Right lobe of liver (tissue), 6 donors: ENCODE measurements around the gene PHYKPL. TPM values are rescaled to one million over a fixed set of nuclear protein-coding genes. Genes with fewer than 3 reads are reported as not detected.

ENCODE experiments used
- ATAC-seq, 4 donors: fragments of 200-7000 bp; cut with Tn5 transposase; one replicate each; pipeline ENCODE4 v1.9.1; 2020; ENCODE audit warnings: mild to moderate bottlenecking in 4 of 4, moderate library complexity in 4 of 4
- DNase-seq, 3 donors: peaks; one replicate each; pipeline ENCODE4 v3.0.0-alpha.2; 2020
- H3K27ac ChIP-seq, 3 donors: fragments of 200-600 bp; one replicate each; pipeline ENCODE4 v1.8.0; 2022
- H3K27me3 ChIP-seq, 2 donors: fragments of 200-600 bp; one replicate each; pipeline ENCODE4 v1.8.0; 2022
- H3K36me3 ChIP-seq, 4 donors: fragments of 200-600 bp; sonication (generic) in 1 of 4; one replicate each; pipeline versions ENCODE4 v1.5.1 to v1.8.0; 2017 to 2022; ENCODE audit warnings: control low read depth in 1 of 4
- H3K4me1 ChIP-seq, 4 donors: fragments of 200-600 bp; sonication (generic) in 1 of 4; one replicate each; pipeline versions ENCODE4 v1.5.1 to v1.8.0; 2017 to 2022; ENCODE audit warnings: control low read depth in 1 of 4
- H3K4me3 ChIP-seq, 3 donors: fragments of 200-600 bp; one replicate each; pipeline ENCODE4 v1.8.0; 2022
- H3K9me3 ChIP-seq, 4 donors: fragments of 200-600 bp; sonication (generic) in 1 of 4; one replicate each; pipeline versions ENCODE4 v1.5.1 to v1.8.0; 2017 to 2022; ENCODE audit warnings: control low read depth in 1 of 4
- CTCF ChIP-seq, 4 donors: fragments of 200-600 bp in 3 of 4; fragments of 450-650 bp in 1 of 4; IDR thresholded peaks; one replicate each; pipeline versions ENCODE4 v1.5.1 to v1.8.0; 2016 to 2022; ENCODE audit warnings: antibody characterized with exemption in 4 of 4, mild to moderate bottlenecking in 2 of 4
- POLR2A ChIP-seq: fragments of 450-650 bp; IDR thresholded peaks from one replicate; pipeline ENCODE4 v1.6.1; 2017; ENCODE audit warnings: antibody characterized with exemption, mild to moderate bottlenecking
- WGBS: methylation state at CpG from one replicate; pipeline ENCODE4 v1.1.6; 2018; ENCODE audit warnings: low coverage, low lambda C conversion rate; ENCODE audit not compliant: insufficient coverage; ENCODE audit errors: missing lambda C conversion rate; 5-methylcytosine and 5-hydroxymethylcytosine counted together
- intact Hi-C, 2 donors: fragments of 100-400 bp; cut with DNase I; formaldehyde crosslinking; loops; one replicate each; pipeline versions ENCODE4 v1.11.2 to v1.14.1; 2022
- total RNA-seq, 6 experiments: library from RNA; depleted of rRNA in 2 of 6; stranded (reverse); fragments of >200 nt in 2 of 6; fragmentation: NEBNext Ultra II Directional in 3 of 6; extraction: Animal tissue kit (Norgen Biotek cat#: 25700) in 3 of 6; gene quantifications; one replicate each; pipeline versions ENCODE4 v1.1.0 to v1.2.4, GENCODE V29; 2016 to 2023
- donor health status: DM: no; HTN: yes; CAD: no.
- donor health status: DM: no; HTN: no; CAD: no.
- donor health status: DM: no; HTN: no; CAD: no.
- donor health status: DM: no; HTN: yes; CAD: no.
- donor health status: DM: no; HTN: yes; CAD: no.

PHYKPL gene
- total RNA-seq, 6 experiments from 2014 or later: 64.3 to 133 (median 85.8) TPM

DNA sequence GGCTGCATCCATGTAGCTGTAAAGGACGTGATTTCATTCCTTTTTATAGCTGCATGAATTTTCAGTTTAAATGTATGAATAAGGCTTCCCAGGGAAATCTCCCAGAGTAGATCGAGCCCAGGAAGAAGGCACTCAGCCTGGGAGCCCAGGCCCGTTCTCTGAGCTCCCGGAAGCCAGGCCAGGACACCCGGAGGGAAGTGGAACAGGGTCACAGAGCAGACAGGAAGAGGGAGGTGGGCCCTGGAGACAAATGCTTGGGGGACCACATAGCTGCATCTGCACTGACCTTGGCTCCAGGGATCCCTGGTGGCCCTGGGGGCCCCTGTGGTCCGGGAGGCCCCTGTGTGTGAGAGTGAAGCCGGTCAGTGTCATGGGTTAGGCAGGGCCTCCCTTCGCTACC, 19.7 kb upstream of the PHYKPL start:
- DNase-seq (peak in 1 of 3 donors; percentile 55), ATAC-seq (peak in 1 of 4 donors; percentile 17)
- H3K4me3 ChIP-seq: no peak overlapping the region
- H3K27ac ChIP-seq: no peak overlapping the region
- intact Hi-C loops: no loop called here
- H3K27me3 ChIP-seq: no peaks in the 10 kb centered on the region
- WGBS: 71% methylated on average over 5 of the region's 8 CpGs
- H3K36me3 ChIP-seq: no peaks in the 10 kb centered on the region
- H3K9me3 ChIP-seq: no peaks in the 10 kb centered on the region
- no peak for TF ChIP-seq CTCF (IDR thresholded peaks at IDR 0.05)
- no peak for TF ChIP-seq POLR2A
- peaks cover 0 to 10% (median 3%) of the 10 kb centered on the region in 4 donors for H3K4me1 ChIP-seq

GRCh38 chr5:178250263-178250662, 17.7 kb upstream of the PHYKPL start:
- Histone ChIP-seq H3K4me1 (peaks cover 0 to 10% (median 3%) of the 10 kb centered on the region in 4 donors), H3K4me3 (no peak overlapping the region), H3K27ac (no peak overlapping the region), H3K36me3 (no peaks in the 10 kb centered on the region), H3K27me3 (no peaks in the 10 kb centered on the region), H3K9me3 (no peaks in the 10 kb centered on the region)
- 55% methylated on average over 2 of the region's 6 CpGs for WGBS
- TF ChIP-seq CTCF (IDR thresholded peaks at IDR 0.05) (no peak), POLR2A (no peak)
- intact Hi-C loops: no loop called here
- ATAC-seq: no peak
- DNase-seq: no peak

- Histone ChIP-seq H3K4me3 (no peak overlapping the region), H3K27ac (no peak overlapping the region), H3K27me3 (no peaks in the 10 kb centered on the region), H3K4me1 (peaks cover 0 to 10% (median 3%) of the 10 kb centered on the region in 4 donors), H3K36me3 (no peaks in the 10 kb centered on the region), H3K9me3 (no peaks in the 10 kb centered on the region)
- intact Hi-C loops: no loop called here
- peak; percentile 78 to 84 (median 82) for DNase-seq
- ATAC-seq: peak; percentile 88 to 95 (median 92)
- 49% methylated on average over 7 of the region's 13 CpGs for WGBS
- TF ChIP-seq CTCF (IDR thresholded peaks at IDR 0.05): no peak
- no peak for TF ChIP-seq POLR2A
Measured at GRCh38 chr5:178249191-178249989, 16.8 kb upstream of the PHYKPL start.

GRCh38 chr5:178248750-178249149, 16.1 kb upstream of the PHYKPL start:
- DNase-seq: no peak

More at GRCh38 chr5:178248750-178249149, 16.1 kb upstream of the PHYKPL start:
- intact Hi-C loops: no loop called here
- H3K9me3 ChIP-seq: no peaks in the 10 kb centered on the region
- no peak overlapping the region for H3K4me3 ChIP-seq
- H3K4me1 ChIP-seq: peaks cover 0 to 10% (median 3%) of the 10 kb centered on the region in 4 donors
- 100% methylated on average over 1 of the region's 18 CpGs for WGBS
- no peaks in the 10 kb centered on the region for H3K36me3 ChIP-seq
- ATAC-seq: peak in 1 of 4 donors; percentile 5
- TF ChIP-seq POLR2A (no peak), CTCF (IDR thresholded peaks at IDR 0.05) (no peak)
- no peaks in the 10 kb centered on the region for H3K27me3 ChIP-seq
- H3K27ac ChIP-seq: no peak overlapping the region
